Peyer's patch (tissue), 4 donors: Measurements from ENCODE around the gene LRGUK. TPM values are rescaled to one million over a fixed set of nuclear protein-coding genes. Genes with fewer than 3 reads are reported as not detected.
"Not testable (repeated sequence)": the region's sequence is repeated elsewhere in the genome, so short reads cannot be mapped to it uniquely, and the experiment has no call there.

Experiments used
- DNase-seq, 3 donors: peaks; one replicate each; pipeline ENCODE4 v3.0.0-alpha.2; 2017 to 2019
- H3K27ac ChIP-seq, 4 donors: fragments of 200-600 bp; sonication (generic); one replicate each; pipeline ENCODE4 v1.5.1; 2016 to 2019
- H3K27me3 ChIP-seq, 2 donors: fragments of 200-600 bp; sonication (generic); one replicate each; pipeline ENCODE4 v1.5.1; 2019
- H3K36me3 ChIP-seq, 3 donors: fragments of 200-600 bp; sonication (generic); one replicate each; pipeline ENCODE4 v1.5.1; 2016 to 2019
- H3K4me1 ChIP-seq, 4 donors: fragments of 200-600 bp; sonication (generic); one replicate each; pipeline ENCODE4 v1.5.1; 2016 to 2019
- H3K4me3 ChIP-seq, 4 donors: fragments of 200-600 bp; sonication (generic); 1 replicate in 3 of 4; 2 replicates in 1 of 4; pipeline ENCODE4 v1.5.1; 2016 to 2019; ENCODE audit warnings: mild to moderate bottlenecking in 1 of 4
- H3K9me3 ChIP-seq, 4 donors: fragments of 200-600 bp; sonication (generic); one replicate each; pipeline ENCODE4 v1.5.1; 2016 to 2019; ENCODE audit warnings: mild to moderate bottlenecking in 1 of 4
- CTCF ChIP-seq, 6 experiments: fragments of 450-650 bp in 4 of 6; fragments of 200-600 bp in 2 of 6; sonication (generic) in 1 of 6; IDR thresholded peaks; one replicate each; pipeline ENCODE4 v1.5.1; 2017 to 2019; ENCODE audit warnings: antibody characterized with exemption in 6 of 6, mild to moderate bottlenecking in 3 of 6, moderate library complexity in 1 of 6
- POLR2A ChIP-seq, 2 donors: fragments of 450-650 bp; IDR thresholded peaks; one replicate each; pipeline ENCODE4 v1.5.1; 2017; ENCODE audit warnings: antibody characterized with exemption in 2 of 2, mild to moderate bottlenecking in 2 of 2, moderate library complexity in 2 of 2
- total RNA-seq, 4 donors: library from RNA; depleted of rRNA; stranded (reverse); fragments of >200 nt; gene quantifications; one replicate each; pipeline ENCODE4 v1.1.0, GENCODE V29; 2016

LRGUK gene
- total RNA-seq, 4 donors from 2014 or later: 0.40 to 3.3 (median 1.0) TPM

- H3K36me3 ChIP-seq: peaks cover 0 to 16% (median 0%) of the 10 kb centered on the region in 3 donors
- H3K27me3 ChIP-seq: no peaks in the 10 kb centered on the region
- no peaks in the 10 kb centered on the region for H3K9me3 ChIP-seq
- no peak for DNase-seq
- TF ChIP-seq POLR2A (IDR thresholded peaks at IDR 0.05) (no peak), CTCF (IDR thresholded peaks at IDR 0.05) (no peak)
- peaks cover 0 to 4% (median 0%) of the 10 kb centered on the region in 4 donors for H3K4me1 ChIP-seq
- no peak overlapping the region for H3K27ac ChIP-seq
- no peak overlapping the region for H3K4me3 ChIP-seq
Observed at GRCh38 chr7:134290286-134290685, 163.1 kb downstream of the LRGUK start.

DNA sequence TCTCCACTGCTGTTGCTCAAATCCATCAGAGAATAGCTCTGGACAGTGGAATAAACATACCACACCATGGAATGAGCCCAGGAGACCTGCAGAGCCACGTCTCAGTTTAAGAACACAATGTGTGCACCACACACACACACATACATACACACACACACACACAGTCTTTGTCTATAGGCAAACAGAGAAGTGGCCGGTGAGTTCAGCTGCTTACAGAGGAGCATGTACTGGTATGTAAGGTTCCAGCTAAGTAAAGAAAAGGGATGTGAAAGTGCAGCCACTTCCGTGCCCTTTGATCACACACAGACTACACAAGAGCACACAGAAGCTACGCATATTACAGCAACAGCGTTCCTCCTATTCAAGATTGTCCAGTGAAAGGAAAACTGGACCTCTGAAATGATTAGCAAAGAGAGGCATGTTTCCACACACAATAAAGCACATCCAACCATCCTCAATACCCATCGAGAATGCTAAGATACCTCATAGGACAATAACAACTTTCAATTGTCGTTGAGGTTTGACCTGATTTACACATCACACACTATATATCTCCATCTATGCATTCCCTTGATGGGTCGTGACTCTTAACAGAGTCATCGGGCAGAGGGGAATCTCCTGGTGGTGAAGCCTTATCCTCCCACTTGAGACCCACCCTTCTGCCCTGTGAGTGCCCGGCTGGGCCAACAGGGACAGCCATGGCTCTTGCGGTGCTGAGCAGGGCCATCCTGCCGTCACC, 166.0 kb downstream of the LRGUK start:
- peaks cover 0 to 4% (median 0%) of the 10 kb centered on the region in 4 donors for H3K4me1 ChIP-seq
- TF ChIP-seq CTCF (IDR thresholded peaks at IDR 0.05): no peak
- TF ChIP-seq POLR2A (IDR thresholded peaks at IDR 0.05): no peak
- no peaks in the 10 kb centered on the region for H3K9me3 ChIP-seq
- H3K36me3 ChIP-seq: peaks cover 0 to 23% (median 0%) of the 10 kb centered on the region in 3 donors
- peak overlapping the region in 3 of 4 donors; percentile 15 to 38 (median 18) for H3K27ac ChIP-seq
- H3K27me3 ChIP-seq: no peaks in the 10 kb centered on the region
- peak in 2 of 3 donors; percentile 66 to 80 for DNase-seq
- no peak overlapping the region for H3K4me3 ChIP-seq

- DNase-seq, H3K27me3 ChIP-seq, H3K4me3 ChIP-seq, H3K9me3 ChIP-seq, H3K27ac ChIP-seq: not testable (repeated sequence)
- H3K4me1 ChIP-seq: peaks cover 0 to 12% (median 4%) of the 10 kb centered on the region in 4 donors
- H3K36me3 ChIP-seq: peaks cover 0 to 29% (median 0%) of the 10 kb centered on the region in 3 donors
Observed at GRCh38 chr7:134295982-134296381, 168.8 kb downstream of the LRGUK start.

- no peak overlapping the region for H3K27ac ChIP-seq
Observed at GRCh38 chr7:134297489-134297888, 170.3 kb downstream of the LRGUK start.

GRCh38 chr7:134298902-134299683, 172.0 kb downstream of the LRGUK start:
- no peaks in the 10 kb centered on the region for H3K27me3 ChIP-seq
- H3K9me3 ChIP-seq: no peaks in the 10 kb centered on the region
- H3K27ac ChIP-seq: peak overlapping the region in 1 of 4 donors; percentile 26
- DNase-seq: peak in 2 of 3 donors; percentile 50 to 61
- peaks cover 0 to 12% (median 1%) of the 10 kb centered on the region in 4 donors for H3K4me1 ChIP-seq
- TF ChIP-seq POLR2A (IDR thresholded peaks at IDR 0.05) (no peak), CTCF (IDR thresholded peaks at IDR 0.05) (no peak)
- H3K4me3 ChIP-seq: peak overlapping the region in 1 of 4 donors; percentile 1
- H3K36me3 ChIP-seq: peaks cover 0 to 41% (median 0%) of the 10 kb centered on the region in 3 donors

More at GRCh38 chr7:134297489-134297888, 170.3 kb downstream of the LRGUK start:
- no peak overlapping the region for H3K4me3 ChIP-seq
- no peaks in the 10 kb centered on the region for H3K9me3 ChIP-seq
- no peak for DNase-seq
- H3K4me1 ChIP-seq: peaks cover 0 to 12% (median 4%) of the 10 kb centered on the region in 4 donors
- peaks cover 0 to 36% (median 0%) of the 10 kb centered on the region in 3 donors for H3K36me3 ChIP-seq
- H3K27me3 ChIP-seq: no peaks in the 10 kb centered on the region
- TF ChIP-seq POLR2A (IDR thresholded peaks at IDR 0.05): no peak
- TF ChIP-seq CTCF (IDR thresholded peaks at IDR 0.05): no peak

DNA sequence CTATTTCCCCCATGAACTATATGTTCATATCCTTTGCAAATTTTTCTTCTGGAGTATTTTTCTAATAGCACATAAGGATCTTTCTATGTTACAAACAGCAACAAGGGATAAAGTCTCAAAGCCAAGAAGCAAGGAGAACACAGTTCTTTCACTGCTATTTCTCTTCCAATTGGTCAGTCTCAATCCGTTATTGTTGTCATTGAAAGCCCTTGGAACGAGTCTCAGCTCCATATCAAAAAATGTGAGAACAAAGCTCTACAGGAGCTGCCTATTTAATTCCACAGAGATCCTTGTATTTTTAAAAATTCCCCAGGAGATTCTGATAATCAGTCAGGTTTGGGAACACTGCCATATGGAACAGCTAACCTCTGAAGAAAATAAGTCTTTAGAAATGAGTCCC, 173.8 kb downstream of the LRGUK start:
- no peak for TF ChIP-seq POLR2A (IDR thresholded peaks at IDR 0.05)
- no peak for TF ChIP-seq CTCF (IDR thresholded peaks at IDR 0.05)

More for the DNA sequence above, 173.8 kb downstream of the LRGUK start:
- Histone ChIP-seq H3K27ac (no peak overlapping the region), H3K27me3 (no peaks in the 10 kb centered on the region), H3K9me3 (no peaks in the 10 kb centered on the region), H3K36me3 (peaks cover 0 to 34% (median 0%) of the 10 kb centered on the region in 3 donors), H3K4me3 (no peak overlapping the region), H3K4me1 (peaks cover 0 to 12% (median 1%) of the 10 kb centered on the region in 4 donors)
- DNase-seq: no peak
